ENCODE measurements around the gene GPLD1. TPM values are rescaled to one million over a fixed set of nuclear protein-coding genes. Genes with fewer than 3 reads are reported as not detected.
"Not testable (repeated sequence)": the region's sequence is repeated elsewhere in the genome, so short reads cannot be mapped to it uniquely, and the experiment has no call there.

Gene GPLD1
- polyA plus RNA-seq, 1 donor from 2014 or later = 0.95 TPM

- Mint-ChIP-seq H3K4me1 (no peaks in the 10 kb centered on the region), H3K9me3 (no peaks in the 10 kb centered on the region), H3K4me3 (no peak overlapping the region), H3K36me3 (no peaks in the 10 kb centered on the region), H3K27ac (peak overlapping the region; percentile 18 to 76 (median 18)), H3K27me3 (no peaks in the 10 kb centered on the region)
These were observed 60.8 kb downstream of the GPLD1 start for GRCh38 chr6:24428615-24429014.

- H3K36me3 Mint-ChIP-seq = no peaks in the 10 kb centered on the region
- no peak overlapping the region for H3K4me3 Mint-ChIP-seq
- no peak overlapping the region for H3K27ac Mint-ChIP-seq
These were observed 62.5 kb downstream of the GPLD1 start for GRCh38 chr6:24426729-24427446.

GRCh38 chr6:24425091-24425490 lies 64.3 kb downstream of the GPLD1 start:
- Mint-ChIP-seq H3K4me1 (no peaks in the 10 kb centered on the region), H3K27ac (no peak overlapping the region), H3K27me3 (no peaks in the 10 kb centered on the region), H3K9me3 (no peaks in the 10 kb centered on the region), H3K36me3 (no peaks in the 10 kb centered on the region), H3K4me3 (no peak overlapping the region)

More at GRCh38 chr6:24426729-24427446, 62.5 kb downstream of the GPLD1 start:
- H3K9me3 Mint-ChIP-seq = no peaks in the 10 kb centered on the region
- no peaks in the 10 kb centered on the region for H3K4me1 Mint-ChIP-seq
- no peaks in the 10 kb centered on the region for H3K27me3 Mint-ChIP-seq

GRCh38 chr6:24419526-24419925 lies 69.9 kb downstream of the GPLD1 start:
- H3K4me1 Mint-ChIP-seq = no peaks in the 10 kb centered on the region
- H3K27ac Mint-ChIP-seq = no peak overlapping the region
- H3K4me3 Mint-ChIP-seq = no peak overlapping the region
- peaks cover 3% of the 10 kb centered on the region for H3K36me3 Mint-ChIP-seq
- no peaks in the 10 kb centered on the region for H3K9me3 Mint-ChIP-seq
- no peaks in the 10 kb centered on the region for H3K27me3 Mint-ChIP-seq

GRCh38 chr6:24415753-24416152 lies 73.6 kb downstream of the GPLD1 start:
- H3K4me3 Mint-ChIP-seq = no peak overlapping the region
- no peaks in the 10 kb centered on the region for H3K9me3 Mint-ChIP-seq
- H3K36me3 Mint-ChIP-seq = peaks cover 3% of the 10 kb centered on the region
- H3K27me3 Mint-ChIP-seq = no peaks in the 10 kb centered on the region
- no peak overlapping the region for H3K27ac Mint-ChIP-seq
- H3K4me1 Mint-ChIP-seq = no peaks in the 10 kb centered on the region

GRCh38 chr6:24414531-24414930 lies 74.8 kb downstream of the GPLD1 start:
- not testable (repeated sequence) for H3K4me1 Mint-ChIP-seq, H3K27ac Mint-ChIP-seq, H3K4me3 Mint-ChIP-seq, H3K9me3 Mint-ChIP-seq, H3K36me3 Mint-ChIP-seq, H3K27me3 Mint-ChIP-seq

- H3K27ac Mint-ChIP-seq = peak overlapping the region in 1 of 3 donors; percentile 15
- H3K36me3 Mint-ChIP-seq = no peaks in the 10 kb centered on the region
- peaks cover 0 to 6% (median 2%) of the 10 kb centered on the region in 3 donors for H3K4me1 Mint-ChIP-seq
- H3K4me3 Mint-ChIP-seq = no peak overlapping the region
- no peaks in the 10 kb centered on the region for H3K9me3 Mint-ChIP-seq
- H3K27me3 Mint-ChIP-seq = no peaks in the 10 kb centered on the region
These were observed 77.1 kb downstream of the GPLD1 start for GRCh38 chr6:24412294-24412693.

- Mint-ChIP-seq H3K4me3 (no peak overlapping the region), H3K27me3 (no peaks in the 10 kb centered on the region), H3K4me1 (peaks cover 0 to 6% (median 2%) of the 10 kb centered on the region in 3 donors), H3K27ac (no peak overlapping the region), H3K36me3 (no peaks in the 10 kb centered on the region), H3K9me3 (no peaks in the 10 kb centered on the region)
These were observed 78.8 kb downstream of the GPLD1 start for GRCh38 chr6:24410622-24411021.

- H3K4me3 Mint-ChIP-seq = no peak overlapping the region
- no peaks in the 10 kb centered on the region for H3K9me3 Mint-ChIP-seq
- no peaks in the 10 kb centered on the region for H3K27me3 Mint-ChIP-seq
- peaks cover 9 to 16% (median 13%) of the 10 kb centered on the region in 3 donors for H3K4me1 Mint-ChIP-seq
- peaks cover 1% of the 10 kb centered on the region for H3K36me3 Mint-ChIP-seq
- peak overlapping the region in 1 of 3 donors; percentile 69 for H3K27ac Mint-ChIP-seq
These were observed 80.5 kb downstream of the GPLD1 start for GRCh38 chr6:24408719-24409410.

- Mint-ChIP-seq H3K9me3 (no peaks in the 10 kb centered on the region), H3K4me3 (no peak overlapping the region), H3K36me3 (peaks cover 1% of the 10 kb centered on the region), H3K27me3 (peaks cover under 1% of the 10 kb centered on the region), H3K4me1 (peaks cover 17 to 29% (median 25%) of the 10 kb centered on the region in 3 donors), H3K27ac (no peak overlapping the region)
These were observed 84.1 kb downstream of the GPLD1 start for GRCh38 chr6:24405262-24405661.

GRCh38 chr6:24403501-24403824 lies 85.9 kb downstream of the GPLD1 start:
- Mint-ChIP-seq H3K36me3 (peaks cover 1% of the 10 kb centered on the region), H3K9me3 (peaks cover 0 to 4% (median 0%) of the 10 kb centered on the region in 3 donors), H3K27me3 (peaks cover 3% of the 10 kb centered on the region), H3K4me1 (peaks cover 17 to 27% (median 22%) of the 10 kb centered on the region in 3 donors), H3K4me3 (peak overlapping the region; percentile 87 to 97 (median 96)), H3K27ac (peak overlapping the region; percentile 29 to 91 (median 89))

GRCh38 chr6:24402697-24403500 lies 86.5 kb downstream of the GPLD1 start, which contains the start of gene MRS2:
Gene MRS2, plus strand, starts transcription at chr6:24402936. Its CDS starts 111 bp downstream, at chr6:24403047.
- Mint-ChIP-seq H3K27me3 (peaks cover 3% of the 10 kb centered on the region), H3K36me3 (peaks cover 1% of the 10 kb centered on the region), H3K9me3 (peaks cover 0 to 4% (median 0%) of the 10 kb centered on the region in 3 donors), H3K4me3 (peak within 1 kb of the TSS; percentile 87 to 97 (median 96)), H3K4me1 (peaks cover 17 to 27% (median 22%) of the 10 kb centered on the region in 3 donors), H3K27ac (peak within 1 kb of the TSS; percentile 29 to 91 (median 89))

- H3K27me3 Mint-ChIP-seq = peaks cover 5% of the 10 kb centered on the region
- peaks cover 1% of the 10 kb centered on the region for H3K36me3 Mint-ChIP-seq
- no peak overlapping the region for H3K27ac Mint-ChIP-seq
- peak overlapping the region in 1 of 4 donors; percentile 87 for H3K4me3 Mint-ChIP-seq
- H3K4me1 Mint-ChIP-seq = peaks cover 17 to 27% (median 22%) of the 10 kb centered on the region in 3 donors
- peaks cover 2 to 12% (median 3%) of the 10 kb centered on the region in 3 donors for H3K9me3 Mint-ChIP-seq
These were observed 87.9 kb downstream of the GPLD1 start for GRCh38 chr6:24401458-24401857.

GRCh38 chr6:24400045-24401039 lies 89.0 kb downstream of the GPLD1 start:
- peak overlapping the region in 1 of 3 donors; percentile 49 for H3K27ac Mint-ChIP-seq
- H3K9me3 Mint-ChIP-seq = peaks cover 2 to 13% (median 3%) of the 10 kb centered on the region in 3 donors
- not testable (repeated sequence) for H3K27me3 Mint-ChIP-seq, H3K36me3 Mint-ChIP-seq
- H3K4me1 Mint-ChIP-seq = peaks cover 17 to 23% (median 21%) of the 10 kb centered on the region in 3 donors
- peak overlapping the region; percentile 30 to 74 (median 48) for H3K4me3 Mint-ChIP-seq
